DMS 273 treated with DMSO at 0.1 percent for 48 hours (cell line): ENCODE data around the gene SLC36A2.

Source experiments
- DNase-seq: peaks from one replicate; lab custom pipeline; 2025; lab: John Stamatoyannopoulos, UW

Gene SLC36A2

DNA sequence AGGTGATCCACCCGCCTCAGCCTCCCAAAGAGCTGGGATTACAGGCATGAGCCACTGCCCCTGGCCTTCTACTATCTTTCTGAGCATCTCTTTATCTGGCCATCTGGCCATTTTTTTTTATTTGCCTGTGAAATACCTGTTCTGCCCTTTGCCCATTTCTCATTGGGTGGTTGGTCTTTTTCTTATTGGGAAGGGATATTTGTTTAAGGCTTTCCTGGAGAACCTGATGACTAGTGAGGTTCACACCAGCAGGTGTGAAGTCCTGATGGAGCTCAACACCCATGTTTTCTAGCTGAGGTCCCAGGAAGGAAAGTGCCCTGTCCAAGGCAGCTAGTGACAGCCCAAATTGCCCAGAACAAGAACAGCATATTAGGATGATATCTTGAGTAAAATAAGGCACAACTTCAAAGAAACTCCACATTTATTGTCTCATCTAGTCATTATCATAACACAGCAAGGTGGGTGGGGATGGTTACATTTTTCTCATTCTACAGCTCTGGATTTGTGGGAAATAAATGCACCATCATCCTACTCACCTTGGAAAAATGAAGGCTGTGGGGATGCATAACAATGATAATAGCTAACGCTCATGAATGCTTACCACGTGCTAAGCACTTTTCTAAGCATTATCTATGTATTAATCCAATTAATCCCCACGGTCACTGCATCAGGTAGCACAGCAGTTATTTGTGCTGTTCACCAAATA is 64.1 kb downstream of the SLC36A2 start:
- DNase-seq: no peak

DNA sequence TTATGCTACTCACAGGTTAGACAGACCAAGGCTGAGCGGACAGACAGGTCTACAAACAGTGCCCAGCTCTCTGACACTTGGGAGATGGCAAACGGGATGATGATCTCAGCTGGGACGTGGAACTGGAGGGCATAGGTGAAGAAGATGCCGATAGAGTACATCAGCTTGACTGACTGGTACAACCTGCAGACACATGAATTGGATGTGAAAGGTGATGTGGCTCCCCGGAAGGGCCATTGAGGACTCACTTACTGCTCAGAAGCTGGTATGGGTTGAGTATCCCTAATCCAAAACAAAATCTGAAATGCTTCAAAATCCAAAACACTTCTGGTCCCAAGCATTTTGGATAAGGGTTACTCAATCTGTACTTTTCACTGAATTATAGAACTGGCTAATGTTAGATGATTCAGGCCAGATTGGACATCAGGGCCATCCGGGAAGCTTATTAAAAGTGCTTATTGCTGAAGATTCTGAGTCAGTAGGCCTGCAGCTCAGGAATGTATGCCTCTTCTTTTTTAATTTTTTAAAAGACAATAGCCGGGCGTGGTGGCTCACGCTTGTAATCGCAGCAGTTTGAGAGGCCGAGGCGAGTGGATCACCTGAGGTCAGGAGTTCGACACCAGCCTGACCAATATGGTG is 66.2 kb downstream of the SLC36A2 start:
- DNase-seq: no peak

DNA sequence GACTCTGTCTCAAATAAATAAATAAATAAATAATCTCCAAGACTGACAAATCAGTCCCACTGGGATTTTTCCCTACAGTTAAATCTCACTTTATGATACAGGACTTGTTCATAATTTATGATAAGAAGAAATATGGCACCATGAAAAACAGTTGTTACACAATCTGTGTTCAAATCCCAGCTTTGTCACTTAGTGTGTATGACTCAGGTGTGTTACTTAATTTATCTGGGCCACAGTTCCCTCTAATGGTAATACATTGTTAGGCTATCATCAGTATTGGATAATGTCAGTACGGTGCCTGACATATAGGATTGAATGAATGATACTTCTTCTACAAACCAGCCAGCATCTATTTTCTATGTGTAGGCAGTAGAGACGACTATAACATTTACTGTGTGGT is 66.9 kb downstream of the SLC36A2 start:
- no peak for DNase-seq

DNA sequence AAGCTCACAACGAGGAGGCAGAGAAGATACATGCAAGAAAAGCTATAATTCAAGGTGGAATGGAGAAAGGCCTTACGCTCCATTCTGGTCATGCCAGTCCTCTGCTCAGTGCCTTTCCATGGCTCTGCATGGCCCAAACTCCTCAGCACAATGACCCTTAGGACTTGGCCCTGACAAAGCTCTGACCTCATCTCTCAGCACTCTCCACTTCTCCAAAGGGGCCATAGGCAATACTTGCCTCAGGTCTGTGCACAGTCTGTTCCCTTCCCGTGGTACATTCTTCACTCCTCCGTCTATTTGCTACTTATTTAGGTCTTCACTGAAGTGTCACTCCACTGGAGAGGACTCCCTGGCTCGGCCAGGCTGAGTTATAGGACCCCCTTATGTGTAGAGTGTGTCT is 68.5 kb downstream of the SLC36A2 start:
- DNase-seq: no peak

DNA sequence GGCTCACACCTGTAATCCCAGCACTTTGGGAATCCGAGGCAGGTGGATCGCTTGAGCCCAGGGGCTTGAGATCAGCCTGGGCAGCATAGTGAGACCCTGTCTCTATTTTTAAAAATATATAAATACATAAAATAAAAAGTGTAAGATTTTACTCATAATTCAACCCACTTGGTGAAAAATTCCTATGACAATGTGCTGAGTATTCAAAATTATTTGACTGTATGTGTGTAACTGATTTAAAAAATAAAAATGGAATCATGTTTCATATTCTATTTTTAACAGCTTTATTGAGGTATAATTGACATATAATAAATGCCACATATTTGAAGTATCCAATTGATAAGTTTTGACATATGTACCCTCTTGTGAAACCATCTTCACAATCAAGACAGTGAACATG is 71.6 kb downstream of the SLC36A2 start:
- DNase-seq: no peak

DNA sequence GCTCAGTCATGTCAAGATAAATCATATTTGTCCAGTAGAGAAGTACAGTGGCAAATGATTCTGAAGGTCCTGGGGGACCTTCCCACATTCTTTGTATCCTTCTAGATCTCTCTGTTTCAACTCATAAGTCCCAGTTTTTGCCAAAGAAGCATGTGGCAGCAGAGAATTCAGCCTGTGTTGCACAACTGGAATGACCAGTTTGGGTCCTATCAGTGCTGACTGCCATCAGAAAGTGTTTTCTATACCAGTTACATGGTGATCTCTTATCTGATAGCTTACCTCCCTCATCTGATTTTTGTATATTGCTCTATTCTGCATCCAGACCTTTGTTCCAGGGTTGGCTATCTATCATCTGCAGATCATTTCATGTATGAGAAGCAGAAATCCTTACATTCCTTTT is 72.7 kb downstream of the SLC36A2 start:
- DNase-seq: no peak

DNA sequence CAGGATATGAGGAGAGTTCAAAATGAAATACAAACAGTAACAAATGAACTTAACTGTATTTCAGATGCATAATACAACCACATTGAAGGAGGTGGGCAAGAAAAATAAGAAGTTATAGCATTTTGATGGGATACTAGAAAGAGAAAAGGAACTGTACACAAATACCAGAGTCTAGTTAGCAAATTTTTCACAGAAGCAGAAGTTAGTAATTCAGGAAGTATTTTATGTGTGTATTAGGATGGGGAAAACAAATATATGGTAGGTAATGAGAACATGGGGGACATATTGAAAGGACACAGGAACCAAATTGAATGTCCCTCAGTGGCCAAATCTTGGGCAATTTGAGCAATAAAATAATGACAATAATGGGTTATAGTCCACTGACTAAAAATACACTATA is 76.0 kb downstream of the SLC36A2 start:
- no peak for DNase-seq

DNA sequence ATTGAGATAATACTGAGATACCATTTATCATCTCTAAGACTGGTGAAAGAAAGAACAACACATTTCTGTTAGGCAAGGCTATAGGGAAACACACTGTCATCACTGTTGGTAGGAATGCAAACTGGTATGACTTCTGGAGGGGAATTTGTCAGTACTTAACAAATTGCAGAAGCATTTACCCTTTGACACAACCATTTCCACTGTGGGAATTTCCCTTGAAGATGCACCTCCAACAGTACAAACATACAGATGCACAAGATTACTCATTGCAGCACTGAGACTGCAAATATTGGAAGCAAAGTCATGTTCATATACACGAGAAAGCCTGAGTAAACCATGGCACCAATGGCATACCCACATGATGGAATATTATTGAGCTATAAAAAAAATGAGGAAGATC is 76.8 kb downstream of the SLC36A2 start:
- DNase-seq: no peak

DNA sequence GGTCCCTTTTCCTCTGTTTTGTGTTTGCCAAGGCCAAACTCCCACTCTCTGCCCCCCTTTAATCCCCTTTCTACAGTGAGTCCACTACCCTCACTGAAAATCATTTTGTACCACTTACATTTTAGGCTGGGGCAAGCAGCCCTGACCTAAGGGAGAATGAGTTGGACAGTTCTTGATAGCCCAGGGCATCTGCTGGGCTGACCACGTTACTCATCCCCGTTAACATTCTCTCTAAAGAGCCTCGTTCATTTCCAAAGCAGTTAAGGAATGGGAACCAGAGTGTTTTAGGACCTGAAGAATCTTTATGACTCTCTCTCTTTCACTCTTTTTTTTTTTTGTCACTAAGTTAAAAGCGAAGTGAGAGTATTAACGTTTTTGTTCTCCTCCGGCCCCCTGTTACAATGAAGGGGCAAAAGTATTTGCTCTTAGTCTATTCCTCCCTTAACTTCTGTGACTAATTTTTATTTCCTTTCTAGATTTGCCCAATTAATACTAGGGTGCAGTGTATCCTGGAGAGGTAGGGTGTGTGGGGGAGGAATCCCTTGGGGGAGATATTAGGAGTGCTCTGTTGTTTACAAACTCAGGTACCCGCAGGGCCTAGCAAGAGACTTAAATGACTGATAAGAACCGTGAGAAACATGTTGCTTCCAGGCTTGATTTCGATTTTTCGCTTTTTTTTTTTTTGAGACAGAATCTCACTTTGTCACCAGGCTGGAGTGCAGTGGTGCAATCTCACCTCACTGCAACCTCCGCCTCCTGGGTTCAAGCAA is 79.7 kb downstream of the SLC36A2 start:
- no peak for DNase-seq
